ENCODE measurements around the gene RFTN2.
A peak's percentile ranks its signal among the peaks of the same experiment; 100 is the strongest.
"Not testable (repeated sequence)": the region's sequence is repeated elsewhere in the genome, so short reads cannot be mapped to it uniquely, and the experiment has no call there.

RFTN2 gene

GRCh38 chr2:197558393-197558792 is 117.0 kb downstream of the RFTN2 start:
- Mint-ChIP-seq H3K36me3 (ENCODE audit: low read depth) (peaks cover 43% of the 10 kb centered on the region), H3K27me3 (ENCODE audit: low read depth, poor library complexity) (no peaks in the 10 kb centered on the region), H3K4me3 (no peak overlapping the region), H3K27ac (no peak overlapping the region), H3K4me1 (no peaks in the 10 kb centered on the region), H3K9me3 (peaks cover 14% of the 10 kb centered on the region)
- no peak for TF ChIP-seq CTCF (IDR thresholded peaks at IDR 0.05)
- DNase-seq: no peak

- no peak for TF ChIP-seq CTCF (IDR thresholded peaks at IDR 0.05)
- Mint-ChIP-seq H3K27me3 (ENCODE audit: low read depth, poor library complexity) (no peaks in the 10 kb centered on the region), H3K36me3 (ENCODE audit: low read depth) (peaks cover 42% of the 10 kb centered on the region), H3K4me1 (no peaks in the 10 kb centered on the region), H3K27ac (peak overlapping the region; percentile 83), H3K9me3 (peaks cover 3% of the 10 kb centered on the region), H3K4me3 (no peak overlapping the region)
- DNase-seq: no peak
Measured at GRCh38 chr2:197556456-197556855, 118.9 kb downstream of the RFTN2 start.

DNA sequence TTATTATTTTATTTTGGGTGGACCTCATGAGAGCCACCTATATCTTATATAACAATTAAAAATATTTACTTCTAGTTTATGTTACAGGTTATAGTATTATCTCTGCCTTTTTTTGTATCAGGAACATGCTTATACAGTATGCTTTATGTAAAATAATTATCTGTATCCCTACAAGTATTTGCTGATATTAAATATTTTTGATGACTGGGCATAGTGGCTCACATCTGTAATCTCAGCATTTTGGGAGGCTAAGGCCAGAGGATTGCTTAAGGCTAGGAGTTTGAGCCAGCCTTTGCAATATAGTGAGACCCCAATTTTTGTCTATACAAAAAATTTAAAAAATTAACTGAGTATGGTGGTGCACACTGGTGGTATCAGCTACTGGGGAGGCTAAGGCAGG is 119.9 kb downstream of the RFTN2 start:
- H3K4me3 Mint-ChIP-seq: no peak overlapping the region

DNA sequence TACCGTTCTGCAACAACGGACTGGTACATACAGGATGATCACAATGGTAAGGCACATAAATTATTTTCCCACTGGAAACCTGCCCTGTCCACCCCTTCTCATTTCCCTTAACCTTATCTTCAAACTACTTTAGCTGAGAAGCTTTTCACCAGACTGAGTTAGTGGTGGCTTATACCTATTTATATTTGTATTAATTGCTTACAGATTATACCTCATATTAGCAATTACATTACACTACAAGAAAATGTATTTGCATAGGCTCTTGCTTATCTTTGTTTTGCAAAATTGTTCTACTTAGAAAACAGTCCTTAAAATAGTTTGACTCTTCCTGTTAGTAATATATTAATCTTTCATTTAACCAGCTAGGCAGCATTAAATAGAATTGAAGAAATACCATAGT is 124.1 kb downstream of the RFTN2 start:
- peaks cover 66% of the 10 kb centered on the region for H3K36me3 Mint-ChIP-seq (ENCODE audit: low read depth)
- not testable (repeated sequence) for H3K9me3 Mint-ChIP-seq; H3K27me3 Mint-ChIP-seq (ENCODE audit: low read depth, poor library complexity); DNase-seq; H3K4me3 Mint-ChIP-seq; H3K27ac Mint-ChIP-seq; H3K4me1 Mint-ChIP-seq

More for the DNA sequence above, 119.9 kb downstream of the RFTN2 start:
- Mint-ChIP-seq H3K27ac (no peak overlapping the region), H3K4me1 (no peaks in the 10 kb centered on the region), H3K36me3 (ENCODE audit: low read depth) (peaks cover 41% of the 10 kb centered on the region), H3K27me3 (ENCODE audit: low read depth, poor library complexity) (no peaks in the 10 kb centered on the region), H3K9me3 (no peaks in the 10 kb centered on the region)
- no peak for DNase-seq
- no peak for TF ChIP-seq CTCF (IDR thresholded peaks at IDR 0.05)

DNA sequence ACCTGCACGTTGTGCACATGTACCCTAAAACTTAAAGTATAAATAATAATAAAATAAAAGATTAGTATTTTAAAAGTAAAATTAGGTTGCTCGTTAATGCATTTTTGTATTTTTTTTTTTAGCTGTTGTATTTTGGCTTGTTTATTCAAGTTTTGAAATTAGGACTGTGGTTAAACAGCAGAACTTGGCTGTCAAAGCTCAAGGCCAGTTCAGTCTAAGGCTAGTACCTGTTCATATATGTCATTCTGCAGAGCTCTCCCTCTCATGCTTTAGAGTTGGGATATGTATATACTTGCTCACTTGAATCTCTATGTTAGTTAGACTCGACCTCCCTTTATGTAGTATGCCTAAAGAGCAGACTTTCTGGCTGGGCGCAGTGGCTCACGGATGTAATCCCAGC is 126.8 kb downstream of the RFTN2 start:
- Mint-ChIP-seq H3K4me1 (no peaks in the 10 kb centered on the region), H3K27me3 (ENCODE audit: low read depth, poor library complexity) (peaks cover 2% of the 10 kb centered on the region), H3K36me3 (ENCODE audit: low read depth) (peaks cover 88% of the 10 kb centered on the region), H3K27ac (peak overlapping the region; percentile 32), H3K4me3 (no peak overlapping the region), H3K9me3 (no peaks in the 10 kb centered on the region)
- DNase-seq: no peak
- TF ChIP-seq CTCF (IDR thresholded peaks at IDR 0.05): no peak

GRCh38 chr2:197547163-197547900 is 128.1 kb downstream of the RFTN2 start:
- Mint-ChIP-seq H3K9me3 (no peaks in the 10 kb centered on the region), H3K4me3 (no peak overlapping the region), H3K27me3 (ENCODE audit: low read depth, poor library complexity) (peaks cover 2% of the 10 kb centered on the region), H3K36me3 (ENCODE audit: low read depth) (peaks cover 89% of the 10 kb centered on the region), H3K27ac (peak overlapping the region; percentile 30), H3K4me1 (no peaks in the 10 kb centered on the region)
- TF ChIP-seq CTCF (IDR thresholded peaks at IDR 0.05): no peak
- no peak for DNase-seq
